HFFc6 (cell line): Measurements from ENCODE around the gene FCHO1. TPM values are rescaled to one million over a fixed set of nuclear protein-coding genes. Genes with fewer than 3 reads are reported as not detected.
A peak's percentile ranks its signal among the peaks of the same experiment; 100 is the strongest.

ENCODE experiments used
- DNase-seq: peaks from one replicate; pipeline ENCODE4 v3.0.0-alpha.2; 2018
- H3K27ac Mint-ChIP-seq: 2 replicates; pipeline ENCODE4 v1.8.0; 2020; ENCODE audit warnings: mild to moderate bottlenecking, mixed read lengths
- H3K27me3 Mint-ChIP-seq: 2 replicates; pipeline ENCODE4 v1.8.0; 2021; ENCODE audit warnings: mild to moderate bottlenecking, moderate library complexity, mixed read lengths; ENCODE audit not compliant: insufficient read depth
- H3K36me3 Mint-ChIP-seq: 2 replicates; pipeline ENCODE4 v1.8.0; 2021; ENCODE audit warnings: low read depth, mixed read lengths
- H3K4me1 Mint-ChIP-seq: 2 replicates; pipeline ENCODE4 v1.8.0; 2020; ENCODE audit warnings: low read depth, mixed read lengths
- H3K4me3 Mint-ChIP-seq: 2 replicates; pipeline ENCODE4 v1.8.0; 2020; ENCODE audit warnings: mild to moderate bottlenecking, moderate library complexity, mixed read lengths
- H3K9me3 Mint-ChIP-seq: 2 replicates; pipeline ENCODE4 v1.8.0; 2020; ENCODE audit warnings: mild to moderate bottlenecking, mixed read lengths
- total RNA-seq, 6 experiments: library from RNA; stranded (reverse); fragmentation: NEBNext Ultra II Directional; extraction: Animal tissue kit (Norgen Biotek cat#: 25700); gene quantifications; 2 replicates in 1 of 6; 3 replicates in 5 of 6; pipeline ENCODE4 v1.2.3, GENCODE V29; 2021
- TF ChIP-seq, protein P1 (sequence below): fragments of 200-600 bp; sonication (generic); IDR thresholded peaks from 2 replicates; pipeline ENCODE4 v1.5.0; 2021; ENCODE audit warnings: antibody characterized with exemption, mild to moderate bottlenecking

Gene FCHO1
- total RNA-seq, 6 experiments from 2014 or later, result 0.31 to 1.1 (median 0.40) TPM

GRCh38 chr19:17718550-17718946 is 32.7 kb upstream of the FCHO1 start:
- H3K4me3 Mint-ChIP-seq, result peak overlapping the region; percentile 86
- H3K27ac Mint-ChIP-seq, result peak overlapping the region; percentile 82; the same call in 1 of the 2 replicates
- no peaks in the 10 kb centered on the region for H3K9me3 Mint-ChIP-seq
- no peaks in the 10 kb centered on the region; the same call in none of the 2 replicates for H3K27me3 Mint-ChIP-seq
- TF ChIP-seq, protein P1, sequence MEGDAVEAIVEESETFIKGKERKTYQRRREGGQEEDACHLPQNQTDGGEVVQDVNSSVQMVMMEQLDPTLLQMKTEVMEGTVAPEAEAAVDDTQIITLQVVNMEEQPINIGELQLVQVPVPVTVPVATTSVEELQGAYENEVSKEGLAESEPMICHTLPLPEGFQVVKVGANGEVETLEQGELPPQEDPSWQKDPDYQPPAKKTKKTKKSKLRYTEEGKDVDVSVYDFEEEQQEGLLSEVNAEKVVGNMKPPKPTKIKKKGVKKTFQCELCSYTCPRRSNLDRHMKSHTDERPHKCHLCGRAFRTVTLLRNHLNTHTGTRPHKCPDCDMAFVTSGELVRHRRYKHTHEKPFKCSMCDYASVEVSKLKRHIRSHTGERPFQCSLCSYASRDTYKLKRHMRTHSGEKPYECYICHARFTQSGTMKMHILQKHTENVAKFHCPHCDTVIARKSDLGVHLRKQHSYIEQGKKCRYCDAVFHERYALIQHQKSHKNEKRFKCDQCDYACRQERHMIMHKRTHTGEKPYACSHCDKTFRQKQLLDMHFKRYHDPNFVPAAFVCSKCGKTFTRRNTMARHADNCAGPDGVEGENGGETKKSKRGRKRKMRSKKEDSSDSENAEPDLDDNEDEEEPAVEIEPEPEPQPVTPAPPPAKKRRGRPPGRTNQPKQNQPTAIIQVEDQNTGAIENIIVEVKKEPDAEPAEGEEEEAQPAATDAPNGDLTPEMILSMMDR, result no peak
- no peak for DNase-seq
- peaks cover 4% of the 10 kb centered on the region; the same call in 1 of the 2 replicates for H3K36me3 Mint-ChIP-seq
- peaks cover 41% of the 10 kb centered on the region for H3K4me1 Mint-ChIP-seq

DNA sequence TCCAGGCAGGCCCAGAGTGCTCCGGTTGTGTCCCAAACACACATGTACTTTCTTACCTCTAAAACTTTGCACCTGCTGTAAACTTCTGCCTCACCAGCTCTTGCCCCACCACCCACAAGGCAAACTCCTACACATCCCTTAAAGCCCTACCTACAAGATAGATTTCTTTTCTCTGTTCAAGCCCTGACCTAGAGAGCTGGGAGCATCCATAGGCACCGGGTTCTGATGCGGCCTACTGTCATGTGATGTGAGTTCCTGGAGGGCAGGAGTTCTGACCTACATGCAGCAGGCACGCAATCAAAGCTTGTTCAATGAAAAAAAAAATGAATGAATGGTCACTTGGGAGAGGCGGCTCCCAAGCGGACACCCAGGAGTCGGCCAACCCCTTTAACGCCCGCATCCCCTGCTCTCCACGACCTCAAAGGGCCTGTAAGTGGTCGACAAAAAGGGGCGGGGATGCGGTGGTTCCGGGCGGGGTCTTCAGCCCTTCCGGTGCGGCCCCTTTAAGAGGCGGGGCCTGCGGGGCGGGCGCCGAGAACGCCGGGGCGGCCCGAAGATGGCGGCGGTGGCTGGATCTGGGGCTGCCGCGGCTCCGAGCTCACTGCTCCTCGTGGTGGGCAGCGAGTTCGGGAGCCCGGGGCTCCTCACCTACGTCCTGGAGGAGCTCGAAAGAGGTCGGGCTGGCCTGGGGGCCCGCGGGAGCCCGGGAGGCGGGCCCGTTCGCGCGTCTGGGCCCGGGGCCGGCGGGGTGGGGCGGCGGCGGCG is 32.1 kb upstream of the FCHO1 start, which contains the start of gene MAP1S:
Gene MAP1S (plus strand): TSS at position 534 of the 765 bp plus-strand sequence. CDS start 23 bp downstream, at position 557.
- H3K4me3 Mint-ChIP-seq, result peak within 1 kb of the TSS; percentile 92
- H3K36me3 Mint-ChIP-seq, result peaks cover 4% of the 10 kb centered on the region; the same call in 1 of the 2 replicates
- TF ChIP-seq, protein P1, result no peak
- peak within 1 kb of the TSS; percentile 82 for H3K27ac Mint-ChIP-seq
- no peaks in the 10 kb centered on the region; the same call in none of the 2 replicates for H3K27me3 Mint-ChIP-seq
- DNase-seq, result peak; percentile 4
- no peaks in the 10 kb centered on the region for H3K9me3 Mint-ChIP-seq
- peaks cover 41% of the 10 kb centered on the region for H3K4me1 Mint-ChIP-seq

DNA sequence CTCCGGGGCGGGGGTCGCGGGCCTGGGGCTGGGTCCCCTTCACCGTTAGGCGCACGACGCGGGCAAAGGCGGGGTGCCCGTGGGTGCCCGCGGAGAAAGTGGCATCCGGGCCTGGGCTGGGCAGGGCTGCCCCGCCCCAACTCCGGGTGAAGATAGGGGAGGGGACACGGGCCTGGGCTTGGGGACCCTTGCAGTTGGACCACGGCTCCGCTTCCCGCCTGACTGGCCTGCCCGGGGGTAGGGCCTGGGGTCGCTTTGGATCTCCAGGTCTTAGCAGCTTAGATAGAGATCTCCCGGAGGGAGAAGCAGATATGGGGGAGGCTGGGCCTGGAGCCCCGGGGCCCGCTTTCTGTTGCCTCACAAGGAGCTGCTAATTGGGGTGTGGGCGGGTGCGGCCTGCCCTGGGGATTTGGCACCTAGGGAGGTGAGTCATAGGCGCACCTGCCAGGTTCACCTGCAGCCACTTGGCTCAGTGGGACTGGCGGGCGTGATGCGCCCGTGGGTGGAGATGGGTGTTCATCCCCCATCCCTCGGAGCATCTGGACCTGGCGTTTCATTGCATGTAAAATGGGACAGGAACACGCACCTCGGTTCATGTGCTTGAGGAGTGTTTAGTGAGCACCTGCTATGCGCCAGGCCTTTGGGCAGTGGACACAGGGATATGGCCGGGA is 31.4 kb upstream of the FCHO1 start:
- TF ChIP-seq, protein P1, result no peak
- no peaks in the 10 kb centered on the region; the same call in none of the 2 replicates for H3K27me3 Mint-ChIP-seq
- H3K4me3 Mint-ChIP-seq, result peak overlapping the region; percentile 92
- H3K4me1 Mint-ChIP-seq, result peaks cover 41% of the 10 kb centered on the region
- H3K36me3 Mint-ChIP-seq, result peaks cover 4% of the 10 kb centered on the region; the same call in 1 of the 2 replicates
- no peaks in the 10 kb centered on the region for H3K9me3 Mint-ChIP-seq
- DNase-seq, result no peak
- peak overlapping the region; percentile 63 for H3K27ac Mint-ChIP-seq

- Mint-ChIP-seq H3K27ac (peak overlapping the region; percentile 63), H3K36me3 (peaks cover 8% of the 10 kb centered on the region; the same call in 1 of the 2 replicates), H3K27me3 (no peaks in the 10 kb centered on the region; the same call in none of the 2 replicates), H3K9me3 (no peaks in the 10 kb centered on the region), H3K4me1 (peaks cover 41% of the 10 kb centered on the region), H3K4me3 (peak overlapping the region; percentile 92)
- no peak for DNase-seq
- TF ChIP-seq, protein P1, result no peak
Measured at GRCh38 chr19:17720440-17720839, 30.8 kb upstream of the FCHO1 start.

DNA sequence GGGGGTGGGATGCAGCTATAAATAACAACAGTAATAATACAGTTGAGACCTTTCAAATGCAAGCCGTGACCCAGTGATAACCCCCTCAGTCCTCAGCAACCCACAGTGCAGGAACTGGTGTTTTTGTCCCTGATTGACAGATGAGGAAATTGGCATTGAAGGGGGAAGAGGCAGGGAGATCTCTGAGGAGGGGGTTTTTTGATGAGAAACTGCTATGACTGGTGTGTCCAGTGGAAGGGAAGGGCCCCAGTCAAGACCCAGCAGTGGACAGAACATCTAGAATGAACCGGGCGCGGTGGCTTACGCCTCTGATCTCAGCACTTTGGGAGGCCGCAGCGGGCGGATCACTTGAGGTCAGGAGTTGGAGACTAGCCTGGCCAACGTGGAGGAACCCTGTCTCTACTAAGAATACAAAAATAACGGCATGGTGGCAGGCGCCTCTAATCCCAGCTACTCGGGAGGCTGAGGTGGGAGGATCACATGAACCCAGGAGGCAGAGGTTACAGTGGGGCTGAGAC is 30.1 kb upstream of the FCHO1 start:
- H3K4me1 Mint-ChIP-seq, result peaks cover 41% of the 10 kb centered on the region
- H3K36me3 Mint-ChIP-seq, result peaks cover 8% of the 10 kb centered on the region; the same call in 1 of the 2 replicates
- TF ChIP-seq, protein P1, result no peak
- peak overlapping the region; percentile 92 for H3K4me3 Mint-ChIP-seq
- H3K9me3 Mint-ChIP-seq, result no peaks in the 10 kb centered on the region
- H3K27ac Mint-ChIP-seq, result peak overlapping the region; percentile 67
- H3K27me3 Mint-ChIP-seq, result no peaks in the 10 kb centered on the region; the same call in none of the 2 replicates
- no peak for DNase-seq
